Breast epithelium (tissue), 4 donors: ENCODE results near the gene MAP3K5. TPM values are rescaled to one million over a fixed set of nuclear protein-coding genes. Genes with fewer than 3 reads are reported as not detected.

Experiments
- DNase-seq, 2 donors: peaks; one replicate each; pipeline ENCODE4 v3.0.0-alpha.2; 2019; ENCODE audit warnings: low spot score in 2 of 2
- H3K27ac ChIP-seq, 2 donors: fragments of 200-600 bp; sonication (generic) in 1 of 2; one replicate each; pipeline ENCODE4 v1.5.1; 2016 to 2019; ENCODE audit warnings: mild to moderate bottlenecking in 1 of 2
- H3K27me3 ChIP-seq, 2 donors: fragments of 200-600 bp; sonication (generic) in 1 of 2; one replicate each; pipeline versions ENCODE4 v1.5.1 to v1.6.0; 2017 to 2019; ENCODE audit warnings: control low read depth in 1 of 2, mild to moderate bottlenecking in 1 of 2
- H3K36me3 ChIP-seq: fragments of 200-600 bp; one replicate; pipeline ENCODE4 v1.5.1; 2019
- H3K4me1 ChIP-seq, 2 donors: fragments of 200-600 bp; sonication (generic); one replicate each; pipeline ENCODE4 v1.5.1; 2016 to 2019; ENCODE audit warnings: control low read depth in 1 of 2
- H3K4me3 ChIP-seq, 3 donors: fragments of 200-600 bp; sonication (generic); 1 replicate in 2 of 3; 2 replicates in 1 of 3; pipeline ENCODE4 v1.5.1; 2016 to 2019; ENCODE audit warnings: mild to moderate bottlenecking in 3 of 3, moderate library complexity in 2 of 3
- H3K9me3 ChIP-seq, 2 donors: fragments of 200-600 bp; sonication (generic) in 1 of 2; one replicate each; pipeline ENCODE4 v1.5.1; 2016 to 2019; ENCODE audit warnings: control low read depth in 1 of 2
- CTCF ChIP-seq, 3 donors: fragments of 450-650 bp; IDR thresholded peaks; one replicate each; pipeline ENCODE4 v1.5.1; 2016 to 2017; ENCODE audit warnings: antibody characterized with exemption in 3 of 3, mild to moderate bottlenecking in 3 of 3, moderate library complexity in 3 of 3
- POLR2A ChIP-seq: fragments of 450-650 bp; IDR thresholded peaks from one replicate; pipeline ENCODE4 v1.6.1; 2016; ENCODE audit warnings: antibody characterized with exemption, mild to moderate bottlenecking, moderate library complexity
- POLR2AphosphoS5 ChIP-seq, 3 donors: sonication (generic); formaldehyde crosslinking; IDR thresholded peaks; one replicate each; pipeline ENCODE4 v1.6.1; 2017; ENCODE audit warnings: antibody characterized with exemption in 3 of 3
- intact Hi-C: fragments of 100-400 bp; cut with DNase I; formaldehyde crosslinking; loops from one replicate; pipeline ENCODE4 v1.15.1; 2023; ENCODE audit warnings: low total_unique reads
- total RNA-seq, 3 donors: library from RNA; depleted of rRNA; stranded (reverse); fragments of >200 nt; gene quantifications; one replicate each; pipeline ENCODE4 v1.1.0, GENCODE V29; 2016

The MAP3K5 gene
- total RNA-seq, 3 donors from 2014 or later: 18.6 to 40.0 (median 33.2) TPM

GRCh38 chr6:136788069-136788902 is 4.0 kb downstream of the MAP3K5 start:
- H3K27me3 ChIP-seq: no peaks in the 10 kb centered on the region
- no peaks in the 10 kb centered on the region for H3K9me3 ChIP-seq
- peak overlapping the region in 1 of 2 donors; percentile 30 for H3K27ac ChIP-seq
- peak overlapping the region in 1 of 3 donors; percentile 17 for H3K4me3 ChIP-seq
- intact Hi-C loops: no loop called here
- no peaks in the 10 kb centered on the region for H3K36me3 ChIP-seq
- TF ChIP-seq POLR2A: no peak
- no peak for DNase-seq
- H3K4me1 ChIP-seq: no peaks in the 10 kb centered on the region

- H3K9me3 ChIP-seq: no peaks in the 10 kb centered on the region
- peaks cover 0 to 1% of the 10 kb centered on the region in 2 donors for H3K4me1 ChIP-seq
- no peaks in the 10 kb centered on the region for H3K27me3 ChIP-seq
- no peak for DNase-seq
- peak overlapping the region; percentile 8 to 30 for H3K27ac ChIP-seq
- H3K36me3 ChIP-seq: no peaks in the 10 kb centered on the region
- TF ChIP-seq POLR2AphosphoS5 (IDR thresholded peaks at IDR 0.05) (no peak), POLR2A (no peak), CTCF (IDR thresholded peaks at IDR 0.05) (no peak)
- no peak overlapping the region for H3K4me3 ChIP-seq
- intact Hi-C loops: no loop called here
Measured at GRCh38 chr6:136787726-136788068, 4.6 kb downstream of the MAP3K5 start.

GRCh38 chr6:136786658-136787057 is 5.6 kb downstream of the MAP3K5 start:
- no peaks in the 10 kb centered on the region for H3K9me3 ChIP-seq
- H3K4me1 ChIP-seq: peaks cover 0 to 7% of the 10 kb centered on the region in 2 donors
- H3K27ac ChIP-seq: no peak overlapping the region
- no peak overlapping the region for H3K4me3 ChIP-seq
- no peaks in the 10 kb centered on the region for H3K36me3 ChIP-seq
- H3K27me3 ChIP-seq: no peaks in the 10 kb centered on the region
- no peak for TF ChIP-seq POLR2A
- intact Hi-C loops: no loop called here
- DNase-seq: no peak

- no peaks in the 10 kb centered on the region for H3K36me3 ChIP-seq
- DNase-seq: no peak
- intact Hi-C loops: no loop called here
- TF ChIP-seq CTCF (IDR thresholded peaks at IDR 0.05) (no peak), POLR2AphosphoS5 (IDR thresholded peaks at IDR 0.05) (no peak), POLR2A (no peak)
- peak overlapping the region in 1 of 2 donors; percentile 13 for H3K27ac ChIP-seq
- peaks cover 0 to 7% of the 10 kb centered on the region in 2 donors for H3K4me1 ChIP-seq
- H3K9me3 ChIP-seq: no peaks in the 10 kb centered on the region
- H3K27me3 ChIP-seq: no peaks in the 10 kb centered on the region
- no peak overlapping the region for H3K4me3 ChIP-seq
Measured at GRCh38 chr6:136784910-136785746, 7.1 kb downstream of the MAP3K5 start.

- Histone ChIP-seq H3K4me3 (no peak overlapping the region), H3K36me3 (no peaks in the 10 kb centered on the region), H3K4me1 (peaks cover 0 to 7% of the 10 kb centered on the region in 2 donors), H3K27ac (no peak overlapping the region), H3K9me3 (no peaks in the 10 kb centered on the region), H3K27me3 (no peaks in the 10 kb centered on the region)
- intact Hi-C loops: no loop called here
- no peak for TF ChIP-seq POLR2AphosphoS5 (IDR thresholded peaks at IDR 0.05)
- no peak for TF ChIP-seq POLR2A
- TF ChIP-seq CTCF (IDR thresholded peaks at IDR 0.05): no peak
- no peak for DNase-seq
Measured at GRCh38 chr6:136784271-136784664, 8.0 kb downstream of the MAP3K5 start.
